Skin of body (tissue), 2 donors: ENCODE results near the gene PDE6B. TPM values are rescaled to one million over a fixed set of nuclear protein-coding genes. Genes with fewer than 3 reads are reported as not detected.
A peak's percentile ranks its signal among the peaks of the same experiment; 100 is the strongest.
"Not testable (repeated sequence)": the region's sequence is repeated elsewhere in the genome, so short reads cannot be mapped to it uniquely, and the experiment has no call there.

ENCODE experiments used
- DNase-seq: peaks from one replicate; lab custom pipeline; 2025; lab: John Stamatoyannopoulos, UW
- total RNA-seq: library from RNA; depleted of rRNA; stranded (reverse); fragments of >200 nt; gene quantifications from one replicate; pipeline ENCODE4 v1.2.3, GENCODE V29; 2014

PDE6B gene
- total RNA-seq, 1 donor from 2014 or later, result 5.5 TPM

DNA sequence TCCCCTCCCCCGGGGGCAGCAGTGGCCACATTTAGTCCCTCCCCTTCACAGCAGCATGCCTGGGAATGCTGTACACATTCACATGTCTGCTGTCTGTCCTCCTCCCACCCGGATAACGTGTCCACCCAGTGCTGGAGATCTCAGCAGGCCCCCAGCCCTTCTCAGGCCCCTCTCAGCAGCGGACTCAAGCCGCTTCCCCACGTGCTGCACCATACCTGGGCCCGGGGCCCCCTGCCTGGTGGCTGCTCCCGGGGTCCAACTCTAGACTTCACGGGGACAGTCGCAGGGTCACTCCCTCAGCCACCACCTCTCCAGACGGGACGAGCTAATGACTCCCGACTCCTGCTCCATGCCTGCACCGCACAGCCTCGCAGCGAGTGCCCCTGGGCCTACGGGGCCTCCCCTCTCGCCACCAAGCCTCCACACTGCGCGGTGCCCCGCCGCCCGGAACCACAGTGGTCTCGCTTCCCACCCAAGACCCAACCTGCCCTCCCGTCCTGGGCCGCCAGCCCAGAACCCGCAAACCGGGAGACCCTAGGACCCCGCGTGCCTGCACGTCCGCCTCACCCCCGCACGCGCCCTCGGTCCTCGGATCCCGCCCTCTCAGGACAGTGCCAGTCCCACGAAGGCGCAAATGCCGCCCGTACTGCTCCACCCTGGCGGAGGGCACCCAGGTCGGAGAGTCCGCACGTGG, 79.0 kb downstream of the PDE6B start:
- no peak for DNase-seq

DNA sequence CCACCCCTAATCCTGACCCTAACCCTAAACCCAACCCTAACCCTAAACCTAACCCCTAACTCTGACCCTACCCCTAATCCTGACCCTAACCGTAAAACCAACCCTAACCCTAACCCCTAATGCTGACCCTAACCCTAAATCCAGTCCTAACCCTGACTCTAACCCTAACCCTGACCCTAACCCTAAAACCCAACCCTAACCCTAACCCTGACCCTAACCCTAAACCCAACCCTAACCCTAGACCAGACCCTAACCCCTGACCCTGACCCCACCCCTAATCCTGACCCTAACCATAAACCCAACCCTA, 79.6 kb downstream of the PDE6B start:
- no peak for DNase-seq

DNA sequence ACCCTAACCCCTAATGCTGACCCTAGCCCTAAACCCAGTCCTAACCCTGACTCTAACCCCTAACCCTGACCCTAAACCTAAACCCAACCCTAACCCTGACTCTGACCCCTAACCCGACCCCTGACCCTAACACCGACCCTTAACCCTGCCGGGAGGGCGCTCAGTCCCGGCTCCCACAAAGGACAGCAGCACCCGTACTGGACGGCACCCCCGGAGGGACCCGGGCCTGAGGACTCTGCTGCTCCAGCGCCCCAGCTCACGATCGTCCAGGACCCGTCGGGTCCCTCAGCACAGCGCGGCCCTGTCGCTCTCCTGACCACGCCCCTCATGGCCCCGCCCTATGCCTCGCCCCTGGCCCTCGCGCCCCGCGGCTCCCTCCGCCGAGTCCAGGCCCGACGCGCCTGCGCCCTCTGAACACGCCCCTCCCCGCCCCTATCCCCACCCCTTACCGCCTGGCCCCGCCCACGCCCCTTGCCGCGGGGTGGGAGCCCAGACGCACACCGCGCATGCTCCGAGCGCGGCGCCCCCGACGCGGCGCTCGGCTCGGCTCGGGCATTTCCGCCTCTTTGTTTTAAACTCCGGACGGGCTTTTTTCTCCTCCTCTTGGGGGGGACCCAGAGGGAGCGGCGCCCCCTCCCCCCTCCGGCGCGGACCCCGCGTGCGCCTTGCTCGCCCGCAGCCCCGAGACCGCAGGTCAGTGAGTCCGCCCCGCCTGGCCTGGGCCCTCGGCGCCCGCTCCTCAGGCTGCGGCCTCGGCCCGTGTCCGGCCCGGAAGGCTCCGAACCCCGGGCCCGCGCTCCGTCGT, 80.1 kb downstream of the PDE6B start, which contains the start of gene PCGF3:
TSS of gene PCGF3 (plus strand) at position 555 of the 805 bp plus-strand sequence. CDS start 27,849 bp downstream, outside the sequence.
- peak; percentile 97 for DNase-seq

DNA sequence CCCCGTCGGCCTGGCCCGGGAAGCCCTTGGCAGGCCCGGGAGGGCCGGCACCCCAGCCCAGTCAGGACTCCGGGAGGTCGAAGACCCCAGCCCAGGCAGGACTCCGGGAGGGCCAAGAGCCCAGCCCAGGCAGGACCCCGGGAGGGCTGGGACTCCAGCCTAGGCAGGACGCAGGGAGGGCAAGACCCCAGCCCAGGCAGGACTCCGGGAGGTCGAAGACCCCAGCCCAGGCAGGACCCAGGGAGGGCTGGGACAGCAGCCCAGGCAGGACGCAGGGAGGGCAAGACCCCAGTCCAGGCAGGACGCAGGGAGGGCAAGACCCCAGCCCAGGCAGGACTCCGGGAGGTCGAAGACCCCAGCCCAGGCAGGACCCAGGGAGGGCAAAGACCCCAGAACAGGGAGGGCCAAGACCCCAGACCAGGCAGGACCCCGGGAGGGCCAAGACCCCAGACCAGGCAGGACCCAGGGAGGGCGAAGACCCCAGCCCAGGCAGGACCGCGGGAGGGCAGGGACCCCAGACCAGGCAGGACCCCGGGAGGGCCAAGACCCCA, 80.8 kb downstream of the PDE6B start:
- not testable (repeated sequence) for DNase-seq

DNA sequence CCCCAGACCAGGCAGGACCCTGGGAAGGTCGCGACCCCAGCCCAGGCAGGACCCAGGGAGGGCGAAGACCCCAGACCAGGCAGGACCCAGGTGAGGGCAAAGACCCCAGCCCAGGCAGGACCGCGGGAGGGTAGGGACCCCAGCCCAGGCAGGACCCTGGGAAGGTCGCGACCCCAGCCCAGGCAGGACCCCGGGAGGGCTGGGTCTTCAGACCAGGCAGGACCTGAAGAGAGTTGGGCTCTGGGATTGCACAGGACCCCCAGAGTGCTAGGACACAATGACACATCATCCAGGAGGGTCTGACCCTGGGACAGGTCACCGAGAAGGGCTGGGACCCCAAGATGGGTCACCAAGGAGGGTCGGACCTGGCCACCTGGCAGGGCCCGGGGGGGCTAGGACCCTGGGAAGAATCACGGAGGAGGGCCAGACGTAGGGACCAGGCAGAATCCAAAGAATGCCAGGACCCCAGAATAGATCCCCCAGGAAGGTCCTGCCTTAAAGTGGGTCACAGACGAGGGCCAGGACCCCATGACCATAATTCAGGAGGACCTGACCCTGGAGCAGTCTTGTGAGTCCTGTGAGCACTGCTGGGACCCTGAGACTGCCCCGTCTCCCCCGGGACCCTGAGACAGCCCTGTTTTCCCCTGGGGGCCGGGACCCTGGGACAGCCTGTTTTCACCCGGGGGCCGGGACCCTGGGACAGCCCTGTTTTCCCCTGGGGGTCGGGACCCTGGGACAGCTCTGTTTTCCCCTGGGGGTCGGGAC, 81.6 kb downstream of the PDE6B start:
- no peak for DNase-seq

DNA sequence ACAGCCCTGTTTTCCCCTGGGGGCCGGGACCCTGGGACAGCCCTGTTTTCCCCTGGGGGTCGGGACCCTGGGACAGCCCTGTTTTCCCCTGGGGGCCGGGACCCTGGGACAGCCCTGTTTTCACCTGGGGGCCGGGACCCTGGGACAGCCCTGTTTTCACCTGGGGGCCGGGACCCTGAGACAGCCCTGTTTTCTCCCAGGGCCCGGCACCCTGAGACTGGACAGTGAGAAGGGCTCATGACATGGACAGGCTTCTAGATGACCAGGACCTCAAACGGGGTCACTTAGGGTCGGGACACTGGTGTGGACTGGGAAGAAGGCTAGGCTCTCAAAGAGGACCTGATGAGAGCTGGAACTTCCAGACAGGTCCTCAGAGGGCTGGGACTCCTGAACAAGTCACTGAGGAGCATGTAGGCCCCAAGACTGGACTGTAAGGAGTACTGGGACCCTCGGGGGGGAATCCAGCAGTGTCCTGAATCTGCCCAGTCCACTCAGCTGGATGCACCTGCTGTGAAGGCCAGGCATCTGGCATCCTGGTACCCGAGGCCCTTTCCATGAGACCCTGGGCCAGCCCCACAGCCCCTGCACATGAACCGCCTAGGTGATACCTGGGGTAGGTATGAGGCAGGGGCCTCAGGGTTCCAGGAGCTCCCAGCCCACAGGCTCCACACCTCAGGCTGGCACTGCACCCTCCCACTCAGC, 82.7 kb downstream of the PDE6B start:
- no peak for DNase-seq

DNA sequence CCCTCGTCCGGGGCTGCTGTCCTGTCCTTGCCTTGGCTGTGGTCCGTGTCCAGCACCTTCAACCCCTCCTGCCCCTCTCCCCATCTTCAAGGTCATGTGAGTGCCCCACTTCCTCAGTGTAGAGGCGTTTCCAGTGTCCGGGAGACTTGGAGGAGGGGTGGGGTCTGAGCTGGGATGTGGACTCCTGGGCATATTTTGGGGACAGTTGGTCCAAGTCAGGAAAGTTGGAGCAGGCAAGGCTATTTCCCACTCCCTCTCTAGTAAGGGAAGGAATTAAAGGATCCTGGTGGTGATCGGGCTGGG, 83.2 kb downstream of the PDE6B start:
- DNase-seq, result no peak

DNA sequence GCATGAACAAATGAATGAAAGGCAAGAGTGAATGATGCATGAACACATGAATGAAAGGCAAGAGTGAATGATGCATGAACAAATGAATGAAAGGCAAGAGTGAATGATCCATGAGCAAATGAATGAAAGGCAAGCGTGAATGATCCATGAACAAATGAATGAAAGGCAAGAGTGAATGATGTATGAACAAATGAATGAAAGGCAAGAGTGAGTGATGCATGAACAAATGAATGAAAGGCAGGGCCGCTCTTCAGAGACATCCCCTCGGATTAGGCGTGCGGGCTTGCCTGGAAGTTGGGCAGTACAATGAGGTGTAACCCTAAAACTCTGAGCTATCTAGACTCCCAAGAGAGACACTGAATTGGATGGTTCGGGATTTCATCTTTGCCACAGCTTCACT, 84.0 kb downstream of the PDE6B start:
- no peak for DNase-seq

DNA sequence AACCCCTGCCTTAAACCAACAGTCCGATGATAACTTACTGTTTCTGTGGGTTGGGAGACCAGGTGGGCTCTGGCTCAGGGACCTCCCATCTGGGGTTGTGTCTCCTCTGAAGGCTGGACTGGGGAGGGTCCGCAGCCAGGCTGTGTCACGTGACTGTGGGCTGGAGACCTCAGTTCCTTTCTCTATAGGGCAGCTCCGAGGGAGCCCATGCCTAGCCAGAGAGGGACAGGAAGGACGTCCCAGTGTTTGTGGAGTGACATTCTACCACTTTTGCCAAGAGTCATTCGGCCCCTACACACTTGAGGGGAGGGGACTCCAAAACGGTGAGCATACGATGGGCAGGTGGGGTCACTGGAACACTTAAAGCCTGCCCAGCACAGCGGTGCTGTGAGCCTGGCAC, 84.7 kb downstream of the PDE6B start:
- no peak for DNase-seq

DNA sequence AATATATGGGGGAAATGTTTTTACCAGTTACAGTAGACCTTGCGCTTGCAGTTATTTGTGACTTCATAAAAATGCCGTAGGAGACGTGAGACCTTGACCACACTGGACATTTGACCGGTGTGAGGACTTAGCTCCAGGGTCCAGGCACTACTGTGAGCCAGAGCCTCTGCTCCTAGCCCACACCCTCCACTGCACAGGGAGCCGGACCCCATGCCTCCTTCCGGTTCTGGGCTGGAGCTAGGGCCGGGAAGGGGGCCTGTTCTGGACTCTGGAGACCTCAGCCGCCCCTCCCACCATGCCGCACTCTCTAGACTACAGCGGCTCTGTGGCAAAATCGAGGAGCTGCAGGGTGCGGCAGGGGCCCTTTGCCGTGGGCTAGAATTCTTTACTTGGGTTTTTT, 85.5 kb downstream of the PDE6B start:
- no peak for DNase-seq

DNA sequence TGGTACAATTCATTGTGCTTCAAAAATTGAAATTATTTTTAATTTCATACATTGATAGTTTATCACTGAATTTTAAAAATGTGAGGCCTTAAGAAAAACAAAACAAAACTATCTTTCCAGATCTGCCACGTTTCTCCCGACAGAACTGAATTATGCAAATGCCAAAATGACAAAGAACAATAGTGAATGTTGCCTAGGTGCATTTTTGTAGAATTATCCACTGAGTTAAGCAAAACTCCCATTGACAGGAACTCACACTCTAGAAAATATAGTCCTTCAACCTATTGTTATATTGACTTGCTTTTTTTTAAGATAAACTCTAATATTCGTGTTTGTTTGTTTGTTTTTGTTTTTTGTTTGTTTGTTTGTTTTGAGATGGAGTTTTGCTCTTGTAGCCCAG, 86.7 kb downstream of the PDE6B start:
- no peak for DNase-seq

DNA sequence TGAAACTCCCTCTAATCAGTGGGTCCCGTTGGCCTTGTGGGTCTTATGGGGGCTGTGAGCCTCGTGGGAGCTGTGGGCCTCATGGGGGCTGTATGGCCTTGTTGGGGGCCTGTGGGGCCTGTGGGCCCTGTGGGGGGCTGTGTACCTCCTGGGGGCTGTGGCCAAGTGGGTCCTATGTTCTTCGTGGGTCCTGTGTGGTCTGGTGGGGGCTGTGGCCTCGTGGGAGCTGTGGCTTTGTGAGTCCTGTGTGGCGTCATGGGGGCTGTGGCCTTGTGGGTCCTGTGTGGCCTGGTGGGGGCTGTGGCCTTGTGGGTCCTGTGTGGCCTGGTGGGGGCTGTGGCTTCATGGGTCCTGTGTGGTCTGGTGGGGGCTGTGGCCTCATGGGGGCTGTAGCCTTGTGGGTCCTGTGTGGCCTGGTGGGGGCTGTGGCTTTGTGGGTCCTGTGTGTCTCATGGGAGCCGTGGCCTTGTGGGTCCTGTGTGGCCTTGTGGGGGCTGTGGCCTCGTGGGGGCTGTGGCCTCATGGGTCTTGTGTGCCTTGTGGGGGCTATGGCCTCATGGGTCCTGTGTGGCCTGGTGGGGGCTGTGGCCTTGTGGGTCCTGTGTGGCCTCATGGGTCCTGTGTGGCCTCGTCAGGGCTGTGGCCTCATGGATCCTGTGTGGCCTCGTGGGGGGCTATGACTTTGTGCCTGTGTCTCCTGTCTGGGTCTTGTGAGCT, 87.7 kb downstream of the PDE6B start:
- DNase-seq, result no peak

DNA sequence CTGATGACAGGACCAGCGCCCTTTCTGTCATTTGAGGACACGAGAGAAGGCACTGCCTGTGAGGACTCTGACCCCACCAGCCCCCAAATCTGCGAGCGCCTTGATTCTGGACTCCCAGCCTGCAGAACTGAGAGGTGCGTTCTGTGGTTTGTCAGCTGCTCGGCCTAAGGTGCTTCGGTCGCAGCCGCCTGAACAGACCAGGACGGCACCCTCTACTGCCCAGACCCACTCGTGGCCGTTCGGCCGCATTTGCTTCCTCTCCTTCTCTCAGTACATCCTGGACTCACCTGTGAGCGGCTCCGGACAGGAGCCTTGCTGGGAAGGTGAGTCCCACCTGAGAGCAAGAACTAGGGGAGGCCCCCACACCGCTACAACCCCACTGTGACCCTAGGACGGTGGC, 88.7 kb downstream of the PDE6B start:
- no peak for DNase-seq

DNA sequence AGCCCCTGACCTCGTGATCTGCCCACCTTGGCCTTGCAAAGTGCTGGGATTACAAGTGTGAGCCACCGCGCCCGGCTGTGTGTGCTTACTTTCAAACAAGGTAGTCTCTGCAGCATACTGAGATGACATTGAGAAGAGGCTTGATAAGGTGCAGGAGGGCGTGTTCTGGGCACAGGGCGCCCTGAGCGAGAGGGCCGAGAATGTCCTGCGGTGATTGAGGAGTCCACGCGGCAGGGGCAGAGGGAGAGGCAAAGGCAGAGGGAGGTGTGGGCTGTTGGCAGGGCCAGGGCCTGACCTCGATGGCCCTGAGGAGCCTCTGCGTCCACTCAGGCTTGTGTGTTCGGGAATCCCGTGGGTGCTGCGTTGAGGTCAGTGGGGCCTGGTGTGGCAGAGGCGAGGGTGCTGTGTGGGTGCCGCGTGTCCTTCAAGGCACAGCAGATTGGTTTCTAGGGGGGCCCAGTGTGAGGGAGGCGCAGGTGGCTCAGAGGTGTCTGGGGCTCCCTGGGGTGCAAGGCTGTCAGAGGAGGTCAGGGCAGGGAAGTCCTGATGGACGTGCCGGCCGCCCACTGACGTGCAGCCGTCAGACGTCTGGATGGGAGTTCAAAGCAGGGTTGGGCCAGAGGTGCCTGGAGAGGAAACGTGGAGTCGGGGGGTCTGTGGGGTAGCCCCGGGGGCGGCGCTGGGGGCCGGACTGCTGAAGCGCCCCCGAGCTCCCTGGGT, 92.4 kb downstream of the PDE6B start:
- no peak for DNase-seq

DNA sequence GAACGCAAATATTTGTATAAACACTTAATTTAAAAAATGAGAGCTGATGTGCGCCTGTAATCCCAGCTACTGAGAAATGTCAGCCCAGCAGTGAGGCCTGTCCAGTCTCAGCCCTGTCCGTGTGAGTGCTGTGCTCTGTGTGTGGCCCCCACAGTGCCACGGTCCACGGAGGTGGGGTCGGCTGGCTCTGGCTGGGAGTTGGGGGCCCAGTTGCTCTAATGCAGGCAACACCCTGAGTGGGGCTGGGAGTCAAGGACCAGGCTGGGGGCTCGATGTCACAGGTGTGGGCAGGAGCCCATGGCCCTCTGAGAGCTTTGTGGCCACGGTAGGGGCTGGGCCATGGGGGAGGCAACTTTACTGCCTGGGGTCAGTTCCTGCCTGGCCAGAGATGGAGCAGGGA, 93.1 kb downstream of the PDE6B start:
- DNase-seq, result no peak

Other genes with a start within 250 kb of the PDE6B start
- 30.3 TPM for gene ZNF721, start 126.4 kb upstream of the PDE6B start, total RNA-seq
- 38.9 TPM for gene PIGG, start 126.4 kb upstream of the PDE6B start, total RNA-seq
- gene TMEM271, start 49.3 kb upstream of the PDE6B start, total RNA-seq, result 0.30 TPM
- 178 TPM for gene ATP5ME, start 48.7 kb downstream of the PDE6B start, total RNA-seq
- 94.6 TPM for gene MYL5, start 49.0 kb downstream of the PDE6B start, total RNA-seq
- 3.2 TPM for gene SLC49A3, start 63.6 kb downstream of the PDE6B start, total RNA-seq
- 43.7 TPM for gene PCGF3, start 80.3 kb downstream of the PDE6B start, total RNA-seq
- 0.30 TPM for gene CPLX1, start 200.6 kb downstream of the PDE6B start, total RNA-seq